ENCODE measurements around the gene KBTBD3.

- TF ChIP-seq CTCF (IDR thresholded peaks at IDR 0.05) (no peak), EZH2phosphoT487 (IDR thresholded peaks at IDR 0.05) (no peak)
Observed at GRCh38 chr11:106101819-106102218, 24.7 kb upstream of the KBTBD3 start.

Data from neural progenitor cell (in vitro differentiated cells).